Ramos (cell line): Measurements from ENCODE around the gene TFAP2C.

Experiments used
- in situ Hi-C: fragments of 300-500 bp; cut with MboI; formaldehyde crosslinking; loops from one replicate; pipeline ENCODE4 v1.14.3; 2022; ENCODE audit warnings: low sequenced_read_pairs; ENCODE audit not compliant: unreplicated experiment

The TFAP2C gene

DNA sequence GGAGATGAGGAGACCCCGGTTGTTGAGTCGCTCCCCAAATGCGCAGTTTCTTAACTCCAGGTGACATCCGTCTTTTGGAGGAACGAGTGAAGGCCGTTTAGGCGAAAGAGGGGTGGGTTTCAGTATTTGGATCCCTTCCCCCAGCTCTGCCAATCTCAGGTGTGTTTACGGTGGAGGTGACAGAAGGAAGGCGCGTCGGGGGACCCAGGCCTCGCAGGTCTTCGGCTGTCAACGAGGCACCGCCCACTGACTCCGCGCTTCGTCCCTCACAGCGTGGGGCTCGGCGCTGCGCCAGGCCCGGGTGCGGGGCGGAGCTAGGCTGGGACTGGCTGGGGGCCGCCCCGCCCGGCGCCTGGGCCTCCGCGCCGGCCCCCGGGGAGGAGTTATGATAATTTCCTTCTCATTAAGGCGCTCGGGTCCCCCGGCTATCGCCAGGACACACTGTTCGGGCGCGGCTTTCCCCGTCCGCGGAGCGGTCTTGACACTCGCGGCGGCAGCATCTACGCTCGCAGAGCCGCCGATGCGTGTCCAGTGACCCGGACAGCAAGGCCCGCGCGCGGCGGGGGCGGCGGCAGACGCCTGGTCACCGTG, at the start of gene TFAP2C:
TSS of gene TFAP2C (plus strand) at position 434 of the 591 bp plus-strand sequence. CDS start 239 bp downstream, outside the sequence.
- in situ Hi-C loops, result no loop called here

DNA sequence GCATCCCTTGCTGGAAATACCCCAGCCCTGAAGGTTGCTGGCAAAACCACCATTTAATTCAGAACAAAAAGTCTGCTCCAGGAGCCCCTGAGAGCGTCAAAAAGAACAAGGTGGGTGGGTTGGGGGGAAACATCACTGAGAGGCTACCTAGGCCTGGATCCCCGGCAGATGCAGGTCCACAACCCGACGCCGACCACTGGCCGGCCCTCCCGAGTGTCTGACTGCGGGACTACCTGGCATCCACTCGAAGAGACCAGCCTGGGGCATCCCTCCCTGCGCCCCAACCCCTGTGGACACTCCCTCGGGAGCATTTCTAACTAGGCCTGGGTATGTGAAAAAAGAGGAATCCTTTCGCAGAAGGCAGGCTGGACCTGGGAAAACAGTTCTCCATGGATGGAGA, 48.9 kb upstream of the TFAP2C start:
- in situ Hi-C loops, result no loop called here

DNA sequence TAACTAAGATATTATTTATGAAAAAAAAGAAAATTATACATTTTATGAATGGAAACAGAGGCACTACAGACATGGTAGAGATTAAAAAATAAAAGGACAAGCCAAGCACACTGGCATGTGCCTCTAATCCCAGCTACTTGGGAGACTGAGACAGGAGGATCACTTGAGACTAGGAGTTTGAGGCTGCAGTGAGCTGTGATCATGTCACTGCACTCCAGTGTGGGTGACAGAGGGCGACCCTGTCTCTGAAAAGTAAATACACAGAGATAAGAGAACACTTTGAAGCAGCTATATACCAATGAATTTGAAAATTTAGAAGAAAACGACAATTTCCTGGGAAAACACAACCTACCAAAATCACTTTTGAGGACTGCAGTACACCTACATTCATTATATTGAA, 47.4 kb upstream of the TFAP2C start:
- in situ Hi-C loops, result no loop called here

DNA sequence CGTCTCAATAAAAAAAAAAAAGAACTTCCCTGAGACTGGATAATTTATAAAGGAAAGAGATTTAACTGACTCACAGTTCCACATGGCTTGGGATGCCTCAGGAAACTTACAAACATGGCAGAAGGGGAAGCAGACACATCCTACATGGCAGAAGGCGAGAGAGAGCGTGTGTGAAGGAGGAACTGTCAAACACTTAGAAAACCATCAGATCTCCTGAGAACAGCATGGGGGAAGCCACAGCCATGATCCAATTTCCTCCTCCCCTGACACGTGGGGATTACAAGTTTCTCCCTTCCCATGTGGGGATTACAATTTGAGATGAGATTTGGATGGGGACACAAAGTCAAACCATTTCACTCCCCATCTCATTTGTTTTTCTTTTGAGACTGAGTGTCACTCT, 46.6 kb upstream of the TFAP2C start:
- in situ Hi-C loops, result no loop called here

DNA sequence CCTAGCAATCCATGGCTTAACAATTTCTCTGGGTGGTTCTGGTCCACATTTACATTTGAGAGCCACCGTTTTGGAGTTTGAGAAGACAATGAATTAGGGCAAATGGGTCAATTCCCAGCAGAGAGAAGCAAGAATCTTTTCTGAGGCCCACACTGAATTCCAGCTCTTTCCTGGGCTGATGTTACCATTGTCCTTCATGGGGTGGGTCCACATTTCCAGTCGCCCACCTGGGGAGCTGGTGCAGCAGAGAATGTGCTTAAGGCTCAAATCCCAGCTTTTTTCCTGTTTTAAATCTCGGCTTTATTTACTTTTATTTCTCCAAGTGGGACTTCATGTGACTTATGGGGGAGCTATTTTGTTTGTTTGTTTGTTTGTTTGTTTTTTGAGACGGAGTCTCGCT, 44.2 kb upstream of the TFAP2C start:
- in situ Hi-C loops, result no loop called here

DNA sequence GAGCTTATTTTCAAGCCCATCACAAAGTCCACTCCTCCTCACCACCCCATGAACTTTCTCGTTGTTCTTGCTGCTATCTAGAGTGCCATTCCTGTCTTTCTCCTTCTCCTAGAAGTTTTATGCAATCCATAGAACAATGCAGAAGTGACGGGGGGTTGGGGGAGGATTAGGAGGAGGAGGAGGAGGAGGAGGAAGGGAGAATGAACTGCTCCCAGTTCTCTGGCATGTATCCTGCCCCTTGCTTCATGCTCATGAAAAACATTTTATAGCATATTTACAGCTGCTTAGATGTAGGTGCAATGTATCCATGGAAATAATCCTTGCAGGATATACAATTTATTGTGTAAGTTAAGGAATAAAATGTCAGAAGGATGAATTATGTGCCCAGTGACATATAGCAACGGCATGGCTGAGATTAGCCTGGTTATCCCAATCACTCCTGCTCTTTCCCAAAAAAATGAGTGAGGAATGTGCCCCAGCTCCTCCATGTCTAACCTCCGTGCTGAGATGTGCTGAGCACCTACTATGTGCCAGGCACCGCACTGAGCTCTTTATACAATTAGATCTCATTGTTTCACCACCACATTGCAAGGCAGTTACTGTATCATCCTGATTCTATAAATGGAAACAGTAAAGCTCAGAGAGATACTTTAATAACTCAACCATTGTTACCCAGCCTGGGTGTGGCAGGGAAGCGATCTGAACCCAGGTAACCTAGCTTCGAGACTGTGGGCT, 41.6 kb upstream of the TFAP2C start:
- in situ Hi-C loops, result no loop called here

DNA sequence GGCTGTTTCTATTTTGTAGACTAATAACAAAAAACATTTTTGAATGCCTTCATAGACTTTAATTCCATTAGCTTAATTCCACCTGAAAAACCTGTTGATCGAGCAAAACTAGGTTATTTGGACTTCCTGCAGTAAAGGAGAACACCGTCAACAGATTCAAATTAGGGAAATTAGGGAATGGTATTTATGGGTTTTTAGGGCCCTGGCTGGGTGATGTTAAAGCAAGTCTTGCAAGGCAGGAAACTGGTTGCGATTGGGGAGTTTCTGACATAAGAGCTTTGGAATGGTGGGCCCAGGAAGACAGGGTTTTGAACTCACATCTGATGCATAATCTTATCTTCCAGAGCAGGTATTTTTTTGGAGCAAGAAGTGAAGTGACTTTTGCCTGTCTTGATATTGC, 40.1 kb upstream of the TFAP2C start:
- in situ Hi-C loops, result no loop called here

DNA sequence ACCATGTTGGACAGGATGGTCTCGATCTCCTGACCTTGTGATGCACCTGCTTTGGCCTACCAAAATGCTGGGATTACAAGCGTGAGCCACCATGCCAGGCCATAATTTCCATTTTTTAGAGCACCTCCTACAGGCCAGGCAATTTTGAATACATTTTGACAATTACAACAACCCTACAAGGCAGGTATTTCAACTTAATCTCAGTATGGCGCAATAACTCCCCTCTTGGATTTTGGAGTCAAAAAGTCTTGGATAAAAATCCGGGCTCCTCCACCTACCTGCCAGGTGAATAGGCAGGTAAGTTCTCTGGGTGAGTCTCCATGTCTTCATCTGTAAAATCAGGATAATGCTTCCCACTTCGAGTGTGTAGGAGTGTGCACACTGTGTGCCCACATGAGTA, 39.5 kb upstream of the TFAP2C start:
- in situ Hi-C loops, result no loop called here

DNA sequence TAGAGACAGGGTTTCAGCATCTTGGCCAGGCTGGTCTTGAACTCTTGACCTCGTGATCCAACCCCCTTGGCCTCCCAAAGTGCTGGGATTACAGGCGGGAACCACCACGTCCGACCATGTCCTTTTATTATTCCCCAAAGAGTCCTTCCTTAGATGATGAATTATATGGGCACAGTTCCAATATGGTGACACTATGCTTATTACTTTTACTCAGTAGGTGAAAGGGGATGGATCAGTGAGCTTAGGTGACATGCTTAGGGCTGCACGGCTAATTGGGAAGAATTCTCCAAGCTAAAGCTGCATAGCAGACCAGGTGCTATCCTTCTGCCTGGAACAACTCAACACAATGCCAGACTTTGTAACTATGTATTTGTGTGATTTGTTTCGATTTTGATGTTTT, 38.2 kb upstream of the TFAP2C start:
- in situ Hi-C loops, result no loop called here

DNA sequence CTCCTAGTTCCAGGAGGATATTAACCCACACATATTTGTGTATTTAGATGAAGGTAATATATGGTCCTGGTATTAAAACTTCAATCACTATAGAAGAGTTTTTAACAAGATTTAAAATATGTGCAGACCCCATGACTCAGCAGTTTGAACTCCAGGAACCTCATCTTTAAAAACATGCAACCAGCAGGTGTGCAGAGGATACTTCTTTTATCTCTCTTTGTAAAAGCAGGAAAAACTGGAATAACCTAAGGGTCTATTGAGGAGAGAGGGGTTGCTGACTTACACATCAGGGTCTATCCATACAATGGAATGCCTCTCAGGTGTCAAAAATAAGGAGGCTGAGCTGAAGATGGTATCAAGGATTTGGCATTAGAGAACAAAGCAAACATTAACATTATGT, 36.9 kb upstream of the TFAP2C start:
- in situ Hi-C loops, result no loop called here

DNA sequence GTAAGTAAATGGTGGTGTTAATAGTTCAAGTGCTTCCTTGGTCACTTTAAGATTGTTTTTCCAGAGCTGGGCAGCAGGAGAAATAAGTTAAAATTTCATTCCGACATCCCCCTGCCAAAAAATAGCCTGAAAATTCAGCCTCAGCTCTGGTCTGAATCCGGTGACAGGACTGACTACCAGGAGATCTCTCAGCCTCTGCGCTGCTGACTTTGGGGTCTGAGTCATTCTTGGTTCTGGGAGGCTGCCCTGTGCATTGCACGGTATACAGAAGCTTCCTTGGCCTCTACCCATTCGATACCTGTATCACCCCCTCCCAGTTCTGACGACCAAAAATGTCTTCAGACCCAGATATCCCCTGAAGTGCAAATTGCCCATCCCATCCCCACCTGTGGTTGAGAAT, 36.3 kb upstream of the TFAP2C start:
- in situ Hi-C loops, result no loop called here

DNA sequence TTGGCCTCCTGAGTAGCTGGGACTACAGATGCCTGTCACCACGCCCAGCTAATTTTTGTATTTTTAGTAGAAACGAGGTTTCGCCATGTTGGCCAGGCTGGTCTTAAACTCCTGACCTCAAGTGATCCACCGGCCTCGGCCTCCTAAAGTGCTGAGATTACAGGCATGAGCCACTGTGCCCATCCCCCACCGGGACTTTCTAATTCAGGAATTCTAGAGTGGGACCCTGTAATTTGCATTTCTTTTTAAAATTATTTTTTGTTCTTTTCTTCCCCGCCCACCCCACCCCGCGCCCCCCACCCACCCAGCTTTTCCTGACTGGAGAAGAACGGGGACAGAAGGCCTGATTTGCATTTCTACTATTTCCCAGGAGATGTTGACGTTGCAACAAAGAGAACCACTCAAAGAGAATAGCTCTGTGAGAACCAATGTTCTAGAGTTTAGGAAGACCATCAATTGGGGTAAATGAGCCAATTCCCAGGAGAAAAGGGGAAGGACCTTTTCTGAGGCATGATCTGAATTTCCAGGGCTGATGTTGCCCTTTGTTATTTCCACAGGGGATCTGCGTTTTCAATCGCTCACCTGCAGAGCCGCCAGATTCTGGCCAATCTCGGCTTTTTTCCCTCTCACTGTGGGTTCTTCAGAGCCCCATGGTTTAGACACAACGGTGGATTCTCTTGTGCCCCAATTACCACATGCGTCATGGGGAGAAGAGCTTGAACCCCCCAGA, 33.2 kb upstream of the TFAP2C start:
- in situ Hi-C loops, result no loop called here

DNA sequence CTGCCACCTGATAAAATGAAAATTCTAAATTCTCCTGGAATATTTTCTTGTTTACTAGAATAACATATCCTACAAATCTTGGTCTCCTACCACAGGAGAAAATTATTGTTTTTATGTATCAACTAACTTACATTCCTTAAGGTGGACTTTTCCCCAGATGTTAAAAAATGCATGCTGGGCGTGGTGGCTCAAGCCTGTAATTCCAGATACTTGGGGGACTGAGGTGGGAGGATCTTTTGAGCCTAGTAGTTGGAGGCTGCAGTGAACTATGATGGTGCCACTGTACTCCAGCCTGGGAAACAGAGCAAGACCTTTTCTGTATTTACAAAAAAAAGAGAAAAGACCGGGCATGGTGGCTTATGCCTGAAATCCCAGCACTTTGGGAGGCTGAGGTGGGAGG, 27.9 kb upstream of the TFAP2C start:
- in situ Hi-C loops, result no loop called here

DNA sequence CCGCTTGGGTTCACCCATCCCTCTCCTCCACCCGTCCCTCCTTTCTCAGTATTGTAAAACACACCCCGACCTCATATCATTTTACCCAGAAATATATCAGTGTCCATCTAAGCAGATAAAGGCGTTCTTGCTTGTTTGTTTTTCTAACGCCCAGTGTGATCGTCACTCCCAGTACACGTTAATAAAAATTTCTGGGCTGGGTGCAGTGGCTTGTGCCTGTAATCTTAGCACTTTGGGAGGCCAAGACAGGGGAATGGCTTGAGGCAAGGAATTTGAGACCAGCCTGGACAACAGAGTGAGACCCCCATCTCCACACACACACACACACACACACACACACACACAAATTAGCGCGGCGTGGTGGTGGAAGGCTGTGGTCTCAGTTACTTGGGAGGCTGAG, 24.4 kb upstream of the TFAP2C start:
- in situ Hi-C loops, result no loop called here

DNA sequence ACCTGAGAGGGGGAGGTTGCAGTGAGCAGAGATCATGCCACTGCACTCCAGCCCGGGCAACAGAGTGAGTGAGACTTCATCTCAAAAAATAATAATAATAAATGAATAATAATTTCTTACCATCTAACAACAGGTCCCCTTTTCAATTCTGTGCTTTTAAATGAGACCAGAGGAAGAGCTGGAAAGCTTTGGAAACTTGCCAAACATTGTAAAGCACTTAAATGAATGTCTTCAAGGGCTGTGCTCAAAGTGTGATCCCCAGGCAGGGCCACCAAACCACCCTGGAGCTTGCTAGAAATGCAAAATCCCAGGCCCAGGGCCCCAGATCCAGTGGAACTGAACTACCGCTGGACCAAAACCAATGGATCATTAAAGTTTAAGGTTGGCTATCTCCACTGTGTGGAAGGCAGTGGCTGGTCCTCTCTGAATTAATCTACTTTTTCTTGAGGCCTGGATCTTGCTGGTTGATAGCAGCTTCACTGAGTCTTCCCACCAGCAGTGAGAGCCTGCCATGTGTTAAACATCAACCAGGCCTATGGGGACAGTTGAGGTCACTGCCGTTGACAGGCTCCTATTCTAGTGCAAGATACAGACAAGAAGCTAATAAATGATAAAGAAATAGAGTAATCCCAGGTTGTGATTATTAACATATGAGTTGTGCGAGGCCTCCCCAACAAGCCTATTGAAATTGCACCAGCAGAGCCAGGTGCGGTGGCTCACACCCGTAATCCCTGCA, 23.7 kb upstream of the TFAP2C start:
- in situ Hi-C loops, result no loop called here

DNA sequence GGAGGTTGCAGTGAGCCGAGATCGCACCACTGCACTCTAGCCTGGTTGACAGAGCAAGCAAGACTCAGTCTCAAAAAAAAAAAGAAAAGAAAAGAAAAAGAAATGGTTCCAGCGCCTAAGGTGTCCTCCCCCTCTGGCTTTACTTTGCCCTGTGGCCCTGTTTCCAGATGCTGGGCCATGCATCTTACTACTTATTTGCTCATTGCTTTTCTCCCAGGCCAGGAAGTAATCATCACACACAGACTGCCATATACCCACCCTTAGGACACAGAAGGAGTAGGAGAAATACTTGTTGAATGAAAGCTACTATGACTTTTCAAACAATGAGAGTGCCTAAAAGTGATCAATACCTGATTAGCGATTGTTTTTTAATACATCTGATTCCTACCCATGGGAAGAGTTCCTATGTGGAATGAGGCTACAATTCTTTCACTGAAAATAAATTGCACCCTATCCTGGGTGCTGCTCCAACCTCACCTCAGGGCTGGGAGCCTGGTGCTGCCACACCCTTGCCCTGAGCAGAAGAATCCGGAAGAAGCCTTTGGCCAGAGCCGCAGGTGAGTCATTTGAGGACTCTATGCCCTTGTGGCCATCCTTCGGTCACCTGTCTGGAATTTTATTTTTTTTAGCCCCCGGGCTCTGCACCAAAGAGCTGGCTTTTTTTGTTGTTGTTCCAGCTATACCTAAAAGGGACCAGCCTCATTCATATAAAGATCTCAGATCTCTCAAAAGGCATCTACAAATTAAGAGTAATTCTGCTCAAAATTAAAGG, 22.7 kb upstream of the TFAP2C start:
- in situ Hi-C loops, result no loop called here

DNA sequence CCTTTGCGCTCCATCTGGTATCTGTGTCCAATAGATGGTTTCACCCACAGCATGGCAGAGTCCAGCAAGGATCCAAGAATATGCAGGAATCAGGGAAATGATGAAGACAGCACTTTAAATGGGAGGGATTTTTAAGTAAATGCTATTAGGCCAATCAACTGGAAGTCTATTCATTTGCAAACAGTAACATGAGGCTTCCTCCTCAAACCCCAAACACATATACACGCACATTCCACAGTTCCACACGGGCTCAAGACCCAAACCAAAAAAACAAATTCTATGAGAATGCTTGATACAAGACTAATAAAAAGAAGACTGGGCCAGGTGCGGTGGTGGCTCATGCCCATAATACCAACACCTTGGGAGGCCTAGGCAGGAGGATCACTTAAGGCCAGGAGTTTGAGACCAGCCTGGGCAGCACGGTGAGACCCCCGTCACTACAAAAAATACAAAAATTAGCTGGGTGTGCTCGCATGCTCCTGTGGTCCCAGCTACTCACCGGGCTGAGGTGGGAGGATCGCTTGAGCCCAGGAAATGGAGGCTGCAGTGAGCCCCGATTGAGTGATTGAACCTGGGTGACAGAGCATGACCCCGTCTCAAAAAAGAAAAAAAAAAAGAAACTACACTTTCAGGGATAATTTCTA, 21.9 kb upstream of the TFAP2C start:
- in situ Hi-C loops, result no loop called here

DNA sequence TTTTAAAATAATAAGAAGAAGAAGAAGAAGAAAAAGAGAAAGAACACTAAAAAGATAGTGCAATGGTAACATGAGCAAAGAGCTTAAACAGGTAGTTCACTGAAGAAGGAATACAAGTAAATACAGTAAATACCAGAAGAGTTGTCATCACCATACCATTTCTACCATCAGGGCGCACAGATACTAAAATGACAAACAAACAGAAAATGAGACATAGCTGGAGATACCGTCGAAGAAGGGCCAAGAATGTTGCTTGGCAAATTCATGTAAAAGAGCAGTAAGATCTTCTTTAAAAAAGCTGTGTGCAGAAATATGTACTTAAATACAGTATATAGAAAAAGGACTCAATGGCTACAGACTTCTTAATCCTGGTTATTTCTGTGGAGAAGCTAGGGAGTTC, 20.7 kb upstream of the TFAP2C start:
- in situ Hi-C loops, result no loop called here

DNA sequence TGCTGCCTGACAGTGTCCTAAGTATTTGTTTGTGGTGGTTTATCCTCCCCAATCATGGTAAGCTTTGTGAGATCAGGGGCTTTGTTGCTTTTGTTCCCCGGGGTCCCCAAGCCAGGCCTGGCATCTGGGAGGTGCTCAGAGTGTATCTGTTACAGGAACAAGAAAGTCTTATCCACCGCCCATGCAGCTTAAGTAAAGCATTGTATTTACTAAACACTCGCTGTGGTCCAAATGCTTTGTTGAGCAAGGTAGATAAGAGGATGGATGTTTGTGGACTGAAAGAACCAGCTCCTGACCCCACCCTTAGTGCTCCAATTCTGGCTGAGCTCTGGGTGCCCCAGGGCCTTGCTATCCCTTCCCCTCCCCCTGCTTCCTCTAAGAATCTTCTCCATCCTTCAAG, 19.8 kb upstream of the TFAP2C start:
- in situ Hi-C loops, result no loop called here

DNA sequence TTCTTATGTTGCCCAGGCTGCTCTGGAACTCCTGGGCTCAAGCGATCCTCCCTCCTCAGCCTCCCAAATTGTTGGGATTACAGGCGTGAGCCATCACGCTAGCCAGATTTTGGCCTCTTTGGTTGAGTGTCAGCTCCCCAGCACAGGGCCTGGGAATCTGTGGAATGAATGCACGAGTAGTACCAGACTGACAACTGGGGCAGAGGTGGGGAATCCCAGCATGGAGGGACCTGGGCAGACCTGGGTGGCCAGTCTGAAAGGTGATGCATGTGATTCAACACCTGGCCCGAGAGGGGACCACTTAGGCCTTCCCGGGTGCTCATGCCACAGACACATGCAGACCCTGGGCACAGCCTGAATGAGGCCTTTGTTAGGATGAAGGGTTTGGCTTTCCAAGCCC, 19.0 kb upstream of the TFAP2C start:
- in situ Hi-C loops, result no loop called here
